ENCODE data around the gene HIBADH. TPM values are rescaled to one million over a fixed set of nuclear protein-coding genes. Genes with fewer than 3 reads are reported as not detected.

The HIBADH gene
- total and polyA plus RNA-seq, 10 of the 15 experiments (the other 5 are each of a cell fraction or from before 2014, with no cell fraction given) = 8.7 to 36.1 (median 18.6) TPM

- TF ChIP-seq RFX5 (IDR thresholded peaks at IDR 0.05; ENCODE audit: low read depth, low read length) = no peak
- TF ChIP-seq ZNF687 (IDR thresholded peaks at IDR 0.05) = no peak
- TF ChIP-seq ZBTB4 (CRISPR knock-in tag; IDR thresholded peaks at IDR 0.05) = no peak
Observed at GRCh38 chr7:27670177-27670576, 7.5 kb upstream of the HIBADH start (continued).

- DNase-seq (ENCODE audit: low read depth, low spot score) = no peak
- no peak for ATAC-seq
- POLR2A ChIA-PET = no interaction called here
- SMC1A ChIA-PET (ENCODE audit: uncharacterized antibody, unreplicated experiment) = no interaction called here
- Histone ChIP-seq H3K27ac (ENCODE audit: control insufficient read depth, insufficient read depth) (no peak overlapping the region), H3K27me3 (replicated peaks in 1 of 2; ENCODE audit: control insufficient read depth in 2 of 2, insufficient read depth in 2 of 2, low read length in 1 of 2) (no peaks in the 10 kb centered on the region), H3K4me2 (ENCODE audit: control insufficient read depth, insufficient read depth) (no peak overlapping the region), H3K79me2 (ENCODE audit: control insufficient read depth, insufficient read depth, low read length) (peaks cover 5% of the 10 kb centered on the region), H4K20me1 (ENCODE audit: control insufficient read depth, insufficient read depth) (no peaks in the 10 kb centered on the region), H2AFZ (ENCODE audit: control insufficient read depth, low read depth, low read length) (no peak overlapping the region), H3K4me1 (ENCODE audit: control insufficient read depth, insufficient read depth, low read length) (no peaks in the 10 kb centered on the region), H3K9ac (ENCODE audit: control insufficient read depth, insufficient read depth, low read length) (no peak overlapping the region), H3K4me3 (no peak overlapping the region), H3K9me3 (replicated peaks; ENCODE audit: control insufficient read depth, insufficient read depth, low read length) (no peaks in the 10 kb centered on the region), H3K36me3 (ENCODE audit: control insufficient read depth in 2 of 2, insufficient read depth in 2 of 2, low read length in 1 of 2) (no peaks in the 10 kb centered on the region)
- in situ Hi-C loops (cut with MboI) (no loop called here), intact Hi-C loops (cut with micrococcal nuclease; ENCODE audit: unreplicated experiment) (no loop called here)
- TF ChIP-seq CEBPB (IDR thresholded peaks at IDR 0.05; ENCODE audit: borderline replicate concordance in 1 of 2, low read depth in 2 of 2, low read length in 2 of 2) = no peak
- no peak for TF ChIP-seq EZH2 (IDR thresholded peaks at IDR 0.05; ENCODE audit: borderline replicate concordance, control insufficient read depth, low read depth, low read length)
- TF ChIP-seq NFYB (IDR thresholded peaks at IDR 0.05; ENCODE audit: insufficient read depth, low read depth, low read length) = no peak
- TF ChIP-seq JUND (IDR thresholded peaks at IDR 0.05; ENCODE audit: low read depth, low read length) = no peak
- no peak for TF ChIP-seq ZNF274 (IDR thresholded peaks at IDR 0.05; ENCODE audit: insufficient read depth, insufficient read length)
- TF ChIP-seq FOXM1 (IDR thresholded peaks at IDR 0.05; ENCODE audit: low read depth, low read length) = no peak
- TF ChIP-seq NR2C1 (IDR thresholded peaks at IDR 0.05) = no peak
- TF ChIP-seq IRF3 (IDR thresholded peaks at IDR 0.05) = no peak
- TF ChIP-seq RELB (IDR thresholded peaks at IDR 0.05; ENCODE audit: low read depth) = no peak
- no peak for TF ChIP-seq SREBF2 (IDR thresholded peaks at IDR 0.05; ENCODE audit: low read length)
- BruUV-seq (replicated peaks) = no TSS peak
- no peak for FAIRE-seq
- CTCF ChIA-PET = no interaction called here
- RAD21 ChIA-PET (ENCODE audit: unreplicated experiment) = no interaction called here
Observed at GRCh38 chr7:27665531-27665930, 2.8 kb upstream of the HIBADH start.
